DOHH2 (cell line): ENCODE measurements around the gene EPAS1.

Experiments
- H3F3A ChIP-seq: fragments of 200-600 bp; sonication (generic), shearing (Covaris generic); 2 replicates; pipeline ENCODE4 v1.6.0; 2016; ENCODE audit warnings: antibody characterized with exemption, mild to moderate bottlenecking; ENCODE audit not compliant: control insufficient read depth, insufficient read depth
- H3K27ac ChIP-seq: fragments of 200-600 bp; sonication (generic); 2 replicates; pipeline ENCODE4 v1.5.1; 2014; ENCODE audit warnings: low read depth, mild to moderate bottlenecking, low read length, moderate library complexity
- H3K27me3 ChIP-seq: fragments of 200-600 bp; sonication (generic); 2 replicates; pipeline ENCODE4 v1.6.1; 2014; ENCODE audit warnings: mild to moderate bottlenecking, low read length, mixed read lengths; ENCODE audit not compliant: control insufficient read depth
- H3K36me3 ChIP-seq: fragments of 200-600 bp; sonication (generic); 2 replicates; pipeline ENCODE4 v1.6.1; 2014; ENCODE audit warnings: mild to moderate bottlenecking, low read length, moderate library complexity, mixed read lengths; ENCODE audit not compliant: control insufficient read depth
- H3K4me1 ChIP-seq: fragments of 200-600 bp; sonication (generic); 2 replicates; pipeline ENCODE4 v1.6.1; 2014; ENCODE audit warnings: mild to moderate bottlenecking, low read length, mixed read lengths; ENCODE audit not compliant: control insufficient read depth
- H3K4me2 ChIP-seq: fragments of 200-600 bp; sonication (generic); 2 replicates; pipeline ENCODE4 v1.6.0; 2014; ENCODE audit warnings: mild to moderate bottlenecking, low read length, moderate library complexity
- H3K4me3 ChIP-seq: fragments of 200-600 bp; sonication (generic); 2 replicates; pipeline ENCODE4 v1.5.1; 2014; ENCODE audit warnings: mild to moderate bottlenecking, low read length, mixed read lengths
- H3K79me2 ChIP-seq: fragments of 200-600 bp; sonication (generic); 2 replicates; pipeline ENCODE4 v1.6.1; 2014; ENCODE audit warnings: mild to moderate bottlenecking, low read length, mixed read lengths; ENCODE audit not compliant: control insufficient read depth
- H3K9me2 ChIP-seq: fragments of 200-600 bp; sonication (generic); replicated peaks from 2 replicates; pipeline ENCODE4 v1.6.1; 2014; ENCODE audit warnings: mild to moderate bottlenecking, low read length, mixed read lengths; ENCODE audit not compliant: control insufficient read depth
- H3K9me3 ChIP-seq: fragments of 200-600 bp; sonication (generic); 2 replicates; pipeline ENCODE4 v1.6.1; 2014; ENCODE audit warnings: antibody characterized with exemption, low read length, mixed read lengths; ENCODE audit not compliant: control insufficient read depth, insufficient read depth
- H4K20me1 ChIP-seq: fragments of 200-600 bp; sonication (generic); 2 replicates; pipeline ENCODE4 v1.6.0; 2014; ENCODE audit warnings: low read depth, mild to moderate bottlenecking, antibody characterized with exemption, low read length, moderate library complexity; ENCODE audit not compliant: control insufficient read depth, insufficient read depth
- CTCF ChIP-seq: fragments of 200-600 bp; sonication (generic); IDR thresholded peaks from one replicate; pipeline ENCODE4 v1.5.1; 2014; ENCODE audit warnings: antibody characterized with exemption, mild to moderate bottlenecking, low read depth, low read length; ENCODE audit not compliant: poor library complexity, severe bottlenecking
- EZH2phosphoT487 ChIP-seq: fragments of 200-600 bp; sonication (generic); IDR thresholded peaks from 2 replicates; pipeline ENCODE4 v1.6.1; 2017; ENCODE audit warnings: borderline replicate concordance, mild to moderate bottlenecking, antibody characterized with exemption, low read length, moderate library complexity, mixed read lengths

The EPAS1 gene

GRCh38 chr2:46259777-46260168 lies 37.4 kb upstream of the EPAS1 start:
- Histone ChIP-seq H3K9me2 (no peaks in the 10 kb centered on the region), H3K27ac (no peak overlapping the region), H3K36me3 (no peaks in the 10 kb centered on the region), H3K79me2 (no peaks in the 10 kb centered on the region), H3K4me3 (no peak overlapping the region), H4K20me1 (no peaks in the 10 kb centered on the region), H3K4me2 (no peak overlapping the region), H3K4me1 (no peaks in the 10 kb centered on the region), H3K9me3 (no peaks in the 10 kb centered on the region), H3K27me3 (peaks cover 4% of the 10 kb centered on the region; the same call in 1 of the 2 replicates), H3F3A (no peaks in the 10 kb centered on the region)
- TF ChIP-seq EZH2phosphoT487 (no peak), CTCF (no peak)

- Histone ChIP-seq H3K27me3 (peaks cover 4% of the 10 kb centered on the region; the same call in 1 of the 2 replicates), H3F3A (no peaks in the 10 kb centered on the region), H3K4me1 (no peaks in the 10 kb centered on the region), H3K36me3 (no peaks in the 10 kb centered on the region), H3K9me2 (no peaks in the 10 kb centered on the region), H3K9me3 (no peaks in the 10 kb centered on the region), H3K4me3 (no peak overlapping the region), H3K4me2 (no peak overlapping the region), H3K27ac (no peak overlapping the region), H4K20me1 (no peaks in the 10 kb centered on the region), H3K79me2 (no peaks in the 10 kb centered on the region)
- TF ChIP-seq EZH2phosphoT487 = no peak
- TF ChIP-seq CTCF = no peak
These were observed 36.9 kb upstream of the EPAS1 start for GRCh38 chr2:46260305-46260704.

- Histone ChIP-seq H3K79me2 (no peaks in the 10 kb centered on the region), H3K4me2 (no peak overlapping the region), H3F3A (no peaks in the 10 kb centered on the region), H3K4me1 (no peaks in the 10 kb centered on the region), H4K20me1 (no peaks in the 10 kb centered on the region), H3K27me3 (peaks cover 4% of the 10 kb centered on the region; the same call in 1 of the 2 replicates), H3K4me3 (no peak overlapping the region), H3K27ac (no peak overlapping the region), H3K36me3 (no peaks in the 10 kb centered on the region), H3K9me2 (no peaks in the 10 kb centered on the region), H3K9me3 (no peaks in the 10 kb centered on the region)
- no peak for TF ChIP-seq EZH2phosphoT487
- TF ChIP-seq CTCF = no peak
These were observed 34.8 kb upstream of the EPAS1 start for GRCh38 chr2:46262248-46262938.
